Hematopoietic multipotent progenitor cell treated with erythropoietin and hydrocortisone succinate and interleukin-3 and kit ligand, for 8 days (in vitro differentiated cells): ENCODE measurements around the gene TGFBR3L.
A peak's percentile ranks its signal among the peaks of the same experiment; 100 is the strongest.

Experiments used
- DNase-seq: peaks from one replicate; pipeline ENCODE4 v3.0.0-alpha.2; 2015

The TGFBR3L gene

DNA sequence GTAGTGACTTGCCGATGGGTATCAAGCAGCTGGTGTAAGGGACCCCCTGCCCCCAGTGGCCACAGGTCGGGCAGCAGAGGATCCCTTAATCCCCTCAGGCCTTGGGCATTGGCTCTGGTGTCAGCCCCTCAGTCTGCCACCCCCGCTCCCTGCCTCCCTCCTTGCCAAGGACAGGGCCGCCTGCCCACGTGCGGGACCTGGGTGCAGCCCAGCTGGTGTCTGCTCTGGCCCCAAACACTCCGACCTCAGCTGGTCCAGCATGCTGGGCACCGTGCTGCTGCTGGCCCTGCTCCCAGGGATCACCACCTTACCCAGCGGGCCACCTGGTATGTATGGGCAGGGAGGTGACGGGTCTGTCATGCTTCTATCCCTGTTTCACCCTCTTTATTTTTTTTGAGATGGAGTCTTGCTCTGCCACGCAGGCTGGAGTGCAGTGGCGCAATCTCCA lies at the start of gene TGFBR3L:
Gene TGFBR3L (plus strand): TSS at position 233 of the 448 bp plus-strand sequence.
- DNase-seq = no peak

DNA sequence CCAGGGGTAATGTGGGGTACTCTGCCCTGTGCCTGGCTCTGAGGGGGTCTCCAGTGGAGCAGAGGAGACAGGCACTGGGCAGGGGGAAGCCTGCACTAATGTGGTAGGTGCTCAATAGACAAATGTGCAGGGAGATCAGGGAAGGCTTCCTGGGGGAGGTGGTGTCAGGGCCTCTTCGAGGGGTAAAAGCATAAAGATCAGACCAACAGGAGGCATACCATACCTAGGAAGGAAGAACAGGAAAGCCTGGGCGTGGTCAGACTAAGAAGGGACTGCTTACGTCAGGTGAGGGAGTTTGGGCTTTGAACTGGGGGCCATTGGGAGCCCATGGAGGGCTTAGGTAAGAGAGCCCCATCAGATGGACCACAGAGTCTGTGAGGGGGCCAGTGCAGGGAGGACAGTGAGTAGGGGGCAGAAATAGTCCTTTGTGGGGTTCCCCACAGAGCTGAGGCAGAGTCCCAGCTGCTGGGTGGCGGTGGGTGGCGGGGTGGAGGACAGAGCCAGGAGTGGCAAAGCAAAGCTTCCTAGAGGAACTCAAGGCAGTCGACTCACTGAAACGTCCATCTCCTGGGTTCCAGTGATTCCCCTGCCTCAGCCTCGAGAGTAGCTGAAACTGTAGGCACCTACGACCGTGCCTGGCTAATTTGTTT lies 49.2 kb upstream of the TGFBR3L start:
- no peak for DNase-seq

DNA sequence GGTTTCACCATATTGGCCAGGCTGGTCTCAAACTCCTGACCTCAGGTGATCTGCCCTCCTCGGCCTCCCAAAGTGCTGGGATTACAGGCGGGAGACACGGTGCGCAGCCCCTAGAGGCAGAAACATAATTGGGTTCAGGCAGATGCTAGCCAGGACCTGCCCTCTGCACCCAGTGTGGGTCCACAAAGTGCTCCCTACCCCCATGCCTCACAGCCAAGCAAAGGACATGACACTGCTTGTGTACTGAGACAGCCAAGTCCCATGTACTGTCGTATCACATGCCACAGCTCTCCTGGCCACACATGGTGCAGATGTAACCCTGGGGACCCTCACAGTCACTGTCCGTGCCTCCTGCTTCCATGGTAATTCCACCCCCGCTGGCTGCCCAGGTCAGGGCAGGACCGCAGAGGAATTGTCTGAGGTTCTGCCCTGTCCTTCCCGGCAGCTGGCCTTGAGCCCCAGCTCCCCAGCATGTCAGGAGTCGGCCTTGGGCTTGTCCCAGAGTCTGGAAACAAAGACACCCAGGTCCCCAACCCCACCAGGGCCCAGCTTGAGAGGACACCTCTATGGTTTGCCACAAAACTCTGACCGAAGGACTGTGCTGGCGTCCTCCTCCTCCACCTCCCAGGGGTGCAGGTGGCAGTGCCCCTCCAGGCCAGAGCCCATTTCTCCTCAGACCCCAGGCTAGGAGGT lies 48.1 kb upstream of the TGFBR3L start:
- DNase-seq = no peak

DNA sequence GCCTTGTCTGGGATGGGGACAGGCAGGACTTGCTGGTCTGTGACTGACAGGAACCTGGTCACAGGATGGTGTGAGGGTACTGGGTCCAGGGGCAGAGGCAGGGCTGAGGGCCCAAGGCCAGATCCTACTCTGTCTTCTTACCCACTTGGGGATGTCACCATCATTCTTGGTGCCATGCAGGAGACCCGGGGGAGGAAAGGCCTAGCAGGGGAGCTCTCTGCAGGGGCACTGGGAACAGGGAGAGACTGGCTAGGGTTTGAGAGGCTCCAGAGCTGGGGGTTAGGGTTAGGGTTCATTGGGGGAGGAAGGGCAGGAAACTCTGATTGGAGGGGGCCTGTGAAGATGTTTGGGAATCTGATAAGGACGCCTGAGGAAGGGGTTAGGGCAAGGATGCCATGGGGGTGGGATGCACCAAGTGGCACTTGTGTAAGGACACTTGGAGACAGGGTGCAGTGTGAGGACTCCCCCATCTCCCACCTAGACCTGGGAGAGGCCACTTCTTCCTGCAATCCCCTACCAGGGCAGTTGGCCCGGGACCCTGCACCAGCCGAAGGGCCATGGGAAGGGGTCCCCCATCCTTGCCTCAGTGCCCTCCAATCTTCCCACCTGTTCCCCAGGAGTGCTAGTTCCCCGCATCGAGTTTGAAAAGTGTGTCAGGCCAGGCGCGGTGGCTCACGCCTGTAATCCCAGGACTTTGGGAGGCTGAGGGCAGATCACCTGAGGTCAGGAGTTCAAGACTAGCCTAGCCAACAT lies 47.4 kb upstream of the TGFBR3L start:
- no peak for DNase-seq

DNA sequence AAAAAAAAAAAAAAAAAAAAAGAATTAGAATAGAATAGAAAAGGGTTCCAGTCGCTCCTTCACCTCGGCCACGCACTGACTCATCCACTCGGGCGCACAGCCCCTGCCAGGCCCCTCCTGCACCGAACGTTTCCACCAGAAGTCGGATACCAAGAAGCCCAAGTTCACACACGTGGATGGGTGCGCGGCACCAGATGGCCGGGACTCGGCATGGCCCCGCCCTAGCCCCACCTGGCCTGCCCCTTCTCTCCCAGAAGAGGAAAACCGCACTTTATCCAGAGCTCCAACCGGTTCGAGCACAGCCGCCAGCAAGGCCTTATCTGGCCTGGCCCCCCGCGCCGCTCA lies 46.3 kb upstream of the TGFBR3L start:
- DNase-seq = no peak

DNA sequence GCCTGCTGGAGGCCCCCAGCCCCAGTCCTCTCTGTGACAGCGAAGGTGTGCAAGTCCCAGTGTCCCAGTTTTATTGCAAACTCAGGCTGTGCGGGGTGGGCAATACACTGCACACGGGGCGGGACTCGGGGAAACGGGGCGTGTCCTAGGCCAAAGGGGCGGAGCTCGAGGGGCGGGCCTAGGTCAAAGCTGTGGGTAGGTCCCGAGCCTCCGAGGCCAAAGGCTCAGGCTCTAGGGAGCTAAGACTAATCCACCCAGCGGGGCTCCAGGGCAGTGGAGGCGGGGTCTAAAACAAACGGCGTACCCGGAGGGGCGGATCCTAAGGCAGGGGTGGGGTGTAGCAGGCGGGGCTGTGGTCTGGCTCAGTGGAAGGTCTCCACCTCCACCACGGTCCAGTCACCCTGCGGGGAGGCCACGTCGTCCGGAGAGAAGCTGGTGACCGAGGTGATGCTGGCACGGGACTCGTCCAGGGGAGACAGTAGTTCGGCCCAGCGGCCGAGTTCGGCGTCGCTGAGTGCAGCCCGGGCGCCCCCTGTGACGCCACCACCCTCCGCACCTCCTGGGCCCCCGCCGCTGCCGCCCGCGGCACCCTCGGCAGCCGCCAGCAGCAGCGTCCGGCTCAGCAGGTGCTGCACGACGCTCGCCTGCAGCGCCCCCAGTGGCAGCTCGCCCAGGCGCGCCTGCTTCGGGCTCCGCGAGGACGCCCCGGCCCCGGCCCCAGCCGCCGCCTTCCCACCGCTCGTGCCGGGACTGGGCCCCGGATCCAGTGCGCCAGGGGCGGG lies 45.8 kb upstream of the TGFBR3L start:
- peak; percentile 89 for DNase-seq

DNA sequence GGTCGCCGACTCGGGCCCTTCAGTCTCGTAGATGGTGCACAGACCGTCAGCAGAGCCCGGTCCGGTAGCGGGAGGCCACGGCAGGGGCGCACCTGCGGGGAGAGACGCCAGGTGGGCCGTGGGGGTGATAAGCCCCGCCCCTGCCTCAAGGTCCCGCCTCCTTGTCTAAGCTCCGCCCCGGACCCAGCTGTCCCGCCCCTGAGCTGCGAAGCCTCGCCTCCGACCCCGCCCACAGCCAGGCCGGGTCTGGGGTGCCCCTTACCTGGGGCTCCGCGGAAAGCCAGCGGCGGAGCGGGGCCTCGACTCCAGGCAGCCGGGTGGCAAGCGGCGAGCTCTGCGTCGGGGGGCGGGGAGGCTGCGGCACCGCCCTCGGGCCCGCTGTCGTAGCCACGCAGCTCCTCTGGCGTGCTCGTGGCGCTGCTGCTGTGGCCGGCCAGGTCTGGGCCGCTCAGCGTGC lies 45.1 kb upstream of the TGFBR3L start:
- peak; percentile 47 for DNase-seq

DNA sequence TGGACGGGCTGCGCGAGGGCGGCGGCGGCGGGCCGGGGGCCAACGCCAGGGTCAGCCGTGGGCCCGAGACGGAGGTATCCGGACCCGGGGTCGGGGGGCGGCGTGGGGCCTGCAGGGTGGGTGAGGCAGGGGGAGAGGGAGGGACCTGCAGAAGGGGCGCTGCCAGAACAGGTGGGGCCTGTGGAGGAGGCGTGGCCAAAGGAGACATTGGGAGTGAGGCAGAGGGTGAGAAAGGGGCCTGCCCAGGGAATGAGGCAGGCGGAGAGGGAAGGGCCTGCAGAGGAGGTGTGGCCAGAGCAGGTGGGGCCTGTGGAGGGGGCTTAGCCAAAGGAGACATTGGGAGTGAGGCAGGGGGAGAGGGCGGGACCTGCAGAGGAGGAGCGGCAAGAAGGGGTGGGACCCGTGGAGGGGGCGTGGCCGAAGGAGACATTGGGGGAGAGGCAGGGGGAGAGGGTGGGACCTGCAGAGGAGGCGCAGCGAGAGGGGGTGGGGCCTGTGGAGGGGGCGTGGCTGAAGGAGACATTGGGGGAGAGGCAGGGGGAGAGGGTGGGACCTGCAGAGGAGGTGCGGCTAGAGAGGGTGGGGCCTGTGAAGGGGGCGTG lies 44.6 kb upstream of the TGFBR3L start:
- peak; percentile 77 for DNase-seq

DNA sequence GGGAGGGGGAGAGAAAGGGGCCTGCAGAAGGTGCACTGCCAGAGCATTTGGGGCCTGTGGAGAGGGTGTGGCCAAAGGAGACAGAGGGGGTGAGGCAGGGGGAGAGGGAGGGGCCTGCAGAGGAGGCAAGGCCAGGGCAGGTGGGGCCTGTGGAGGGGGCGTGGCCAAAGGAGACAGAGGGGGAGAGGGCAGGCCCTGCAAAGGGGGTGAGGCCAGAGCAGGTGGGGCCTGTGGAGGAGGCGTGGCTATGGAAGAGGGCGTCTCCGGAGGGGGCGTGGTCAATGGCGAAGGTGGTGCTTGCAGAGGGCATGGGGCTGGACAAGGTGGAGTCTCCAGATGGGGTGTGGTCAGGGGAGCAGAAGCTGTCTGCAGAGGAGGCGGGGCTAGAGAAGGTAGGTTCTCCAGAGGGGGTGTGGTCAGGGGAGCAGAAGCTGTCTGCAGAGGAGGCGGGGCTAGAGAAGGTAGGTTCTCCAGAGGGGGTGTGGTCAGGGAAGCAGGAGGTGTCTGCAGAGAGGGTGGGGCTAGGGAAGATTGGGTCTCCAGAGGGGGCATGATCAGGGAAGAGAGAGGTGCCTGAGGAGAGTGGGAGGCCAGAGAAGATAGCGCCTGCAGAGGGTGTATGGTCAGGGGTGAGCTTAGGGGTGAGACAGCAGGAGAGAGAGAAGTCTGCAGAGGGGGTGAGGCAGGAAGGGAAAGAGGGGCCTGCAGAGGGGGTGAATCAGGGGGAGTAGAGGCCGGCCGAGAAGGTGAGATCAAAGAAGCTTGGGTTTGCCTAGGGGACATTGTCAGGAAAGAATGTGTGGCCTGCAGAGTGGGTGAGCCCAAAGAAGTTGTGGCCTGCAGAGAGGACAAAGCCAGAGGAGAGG lies 43.8 kb upstream of the TGFBR3L start:
- DNase-seq = peak; percentile 88

DNA sequence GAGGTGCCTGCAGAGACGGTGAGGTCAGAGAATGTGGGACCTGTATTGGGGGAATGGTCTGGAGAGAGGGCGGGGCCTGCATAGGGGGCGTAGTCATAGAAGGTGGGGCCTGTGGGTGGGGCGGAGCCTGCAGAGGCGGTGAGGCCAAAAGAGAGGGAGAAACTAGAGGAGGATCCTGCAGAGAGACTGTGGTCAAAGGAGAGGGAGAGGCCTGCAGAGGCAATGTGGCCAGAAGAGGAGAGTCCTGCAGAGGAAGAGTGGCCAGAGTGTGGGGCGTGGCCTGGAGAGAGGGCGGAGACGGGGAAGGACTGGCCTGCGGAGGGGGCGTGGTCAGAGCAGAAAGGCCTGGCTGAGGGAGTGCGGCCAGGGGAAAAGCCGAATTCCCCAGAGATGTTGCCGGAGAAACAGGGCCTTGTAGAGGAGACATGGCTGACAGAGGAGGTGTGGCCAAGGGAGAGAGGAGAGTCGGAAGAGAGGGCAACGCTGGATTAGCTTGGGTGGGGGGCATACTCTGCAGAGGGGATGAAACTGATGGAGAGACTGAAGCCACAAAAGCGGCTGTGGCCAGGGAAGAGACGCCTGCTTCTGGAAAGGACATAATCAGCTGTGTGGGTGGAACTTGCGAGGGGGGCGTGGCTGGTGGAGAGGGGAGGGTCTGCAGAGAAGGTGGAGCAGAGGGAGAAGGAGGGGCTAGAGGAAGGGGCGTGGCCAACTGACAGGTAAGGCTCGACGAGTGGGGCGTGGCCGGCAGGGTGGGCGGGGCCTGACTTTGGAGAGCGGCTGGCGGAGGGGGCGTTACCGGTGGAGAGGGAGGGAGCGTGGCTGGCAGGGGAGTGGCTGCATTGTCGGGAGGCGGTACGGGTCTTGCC lies 43.0 kb upstream of the TGFBR3L start:
- peak; percentile 90 for DNase-seq

DNA sequence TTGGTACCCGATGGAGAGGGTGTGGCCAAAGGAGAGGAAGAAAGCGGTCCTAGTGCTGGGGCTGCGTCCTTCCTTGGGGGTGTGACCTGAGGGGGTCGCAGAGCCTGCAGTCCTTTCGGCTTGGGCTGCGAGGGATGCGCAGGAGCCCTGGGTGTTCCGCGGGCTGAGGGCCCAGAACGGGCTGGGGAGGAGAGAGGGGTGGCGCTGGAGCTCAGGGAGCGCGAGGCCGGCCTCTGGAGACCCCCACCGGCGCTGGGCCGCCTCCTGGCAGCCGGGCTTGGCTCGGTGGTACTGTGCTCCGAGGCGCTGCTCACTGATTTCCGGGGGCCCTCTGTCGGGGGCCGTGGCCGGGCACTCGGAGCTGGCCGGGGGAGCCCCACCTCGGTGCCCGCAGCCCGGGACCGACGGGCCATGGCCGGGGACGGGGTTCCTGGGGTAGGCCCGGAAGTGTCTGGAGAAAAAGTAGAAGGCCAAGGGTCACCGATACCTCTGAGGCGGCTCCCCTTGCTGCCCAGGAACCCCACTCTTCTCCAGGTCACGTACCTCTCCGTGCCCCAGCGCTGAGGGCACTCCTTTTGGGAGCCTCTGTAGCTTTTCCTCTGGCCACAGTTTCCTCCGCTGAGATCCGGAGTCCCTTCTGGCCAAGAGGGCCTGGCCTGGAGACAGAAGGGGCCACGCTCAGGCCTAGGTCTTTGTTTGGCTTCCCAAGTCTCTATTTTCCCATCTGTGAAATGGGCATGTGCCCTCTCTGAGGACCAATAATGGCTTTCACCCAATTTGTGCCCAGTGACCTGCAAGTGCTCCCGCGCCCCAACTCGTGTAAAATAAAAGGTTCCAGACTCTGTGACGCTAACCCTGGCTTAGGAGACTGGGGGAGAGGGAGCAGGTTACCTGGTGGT lies 42.1 kb upstream of the TGFBR3L start:
- no peak for DNase-seq

DNA sequence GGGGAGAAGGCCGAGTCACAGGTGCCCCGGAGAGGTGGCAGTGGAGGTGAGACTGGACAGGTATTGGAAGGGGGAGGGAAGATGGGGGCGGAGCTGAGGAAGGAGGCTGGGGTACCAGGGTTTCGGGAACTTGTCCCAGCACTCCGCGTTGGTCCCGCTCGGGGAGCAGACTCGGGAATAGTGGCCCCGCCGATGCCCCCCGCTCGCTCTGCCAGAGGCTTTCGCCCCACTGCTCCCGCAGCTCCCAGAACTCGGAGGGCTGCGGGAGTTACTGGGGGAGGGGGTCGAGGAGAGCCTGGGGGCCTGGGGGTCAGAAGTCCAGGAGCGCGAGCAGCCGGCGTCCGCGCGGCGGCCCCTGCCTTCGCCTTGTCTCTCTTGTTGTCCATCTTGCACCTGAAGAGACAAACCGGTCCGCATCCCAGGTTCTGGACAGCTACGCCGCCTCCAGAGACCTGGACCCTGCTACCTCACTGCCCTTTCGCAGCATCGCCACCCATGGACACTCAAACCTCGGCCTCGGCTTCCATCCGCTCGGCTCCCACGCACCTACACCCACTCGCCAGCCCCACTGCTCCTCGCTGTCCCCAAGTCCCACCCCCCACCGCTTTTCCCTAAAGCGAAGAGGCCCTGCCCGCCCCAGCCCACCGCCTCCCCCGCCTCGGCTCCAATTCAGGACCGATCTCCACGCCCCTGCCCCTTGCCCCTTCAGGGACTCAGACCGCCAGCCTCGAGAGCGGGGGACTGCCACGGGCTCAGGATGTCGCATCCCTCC lies 41.1 kb upstream of the TGFBR3L start:
- no peak for DNase-seq

DNA sequence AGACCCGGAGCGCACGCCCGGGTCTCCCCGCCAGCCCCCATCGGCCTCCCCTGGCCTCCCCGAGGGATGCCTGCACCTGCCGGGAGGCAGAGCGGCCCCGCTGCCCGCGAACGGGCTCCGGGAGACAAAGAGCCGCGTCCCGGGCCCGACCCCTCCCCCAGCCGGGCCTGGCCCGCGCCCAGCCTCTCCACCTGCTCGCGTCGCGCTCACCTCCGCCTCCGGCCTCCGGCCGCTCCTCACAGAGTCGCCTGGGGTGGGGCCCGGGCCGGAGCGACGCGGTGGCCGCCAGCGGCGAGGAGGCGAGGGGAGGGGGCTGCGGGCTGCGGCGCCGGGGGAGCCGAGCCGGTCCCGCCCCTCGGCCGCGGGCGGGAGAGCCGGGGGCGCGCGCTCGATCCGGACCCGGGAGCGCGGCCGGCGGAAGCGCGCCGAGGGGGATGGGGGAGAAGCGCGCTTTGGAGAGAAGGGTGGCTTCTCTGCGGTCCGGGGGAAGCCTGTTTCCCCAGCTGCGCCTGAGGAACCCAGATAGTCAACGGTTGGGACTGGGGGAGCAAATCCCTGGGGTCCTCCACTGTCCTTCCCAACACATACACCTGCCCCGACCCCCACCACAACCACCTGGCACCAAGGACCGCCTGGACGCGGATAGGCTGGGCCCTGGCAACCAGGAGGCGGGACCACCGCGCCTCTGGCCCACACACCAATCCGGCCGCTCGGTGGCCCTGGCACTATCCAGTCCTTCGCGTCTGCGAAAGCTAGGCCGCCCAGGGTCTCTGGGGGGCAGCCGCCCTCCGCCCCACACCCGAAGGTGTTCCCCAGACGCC lies 40.3 kb upstream of the TGFBR3L start, which contains the start of gene PRR36:
Gene PRR36 (minus strand): TSS at position 315 of the 821 bp plus-strand sequence. CDS start 701 bp downstream, outside the sequence.
- DNase-seq = no peak

DNA sequence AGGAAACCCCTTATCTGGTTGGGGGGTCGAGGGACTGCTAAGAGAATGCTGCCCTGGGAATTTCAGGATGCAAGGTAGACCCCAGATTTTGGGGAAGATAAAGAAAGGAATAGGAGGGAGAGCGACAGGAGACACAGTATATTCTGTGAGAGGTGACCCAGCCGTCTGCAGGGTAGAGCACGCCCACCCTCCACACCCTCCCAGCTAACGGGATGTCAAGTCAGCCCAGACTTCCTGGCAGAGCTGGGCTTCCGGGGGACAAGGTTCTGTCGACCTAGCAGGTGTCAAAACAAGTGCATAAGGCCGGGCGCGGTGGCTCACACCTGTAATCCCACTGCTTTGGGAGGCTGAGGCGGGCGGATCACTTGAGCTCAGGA lies 39.7 kb upstream of the TGFBR3L start:
- no peak for DNase-seq

DNA sequence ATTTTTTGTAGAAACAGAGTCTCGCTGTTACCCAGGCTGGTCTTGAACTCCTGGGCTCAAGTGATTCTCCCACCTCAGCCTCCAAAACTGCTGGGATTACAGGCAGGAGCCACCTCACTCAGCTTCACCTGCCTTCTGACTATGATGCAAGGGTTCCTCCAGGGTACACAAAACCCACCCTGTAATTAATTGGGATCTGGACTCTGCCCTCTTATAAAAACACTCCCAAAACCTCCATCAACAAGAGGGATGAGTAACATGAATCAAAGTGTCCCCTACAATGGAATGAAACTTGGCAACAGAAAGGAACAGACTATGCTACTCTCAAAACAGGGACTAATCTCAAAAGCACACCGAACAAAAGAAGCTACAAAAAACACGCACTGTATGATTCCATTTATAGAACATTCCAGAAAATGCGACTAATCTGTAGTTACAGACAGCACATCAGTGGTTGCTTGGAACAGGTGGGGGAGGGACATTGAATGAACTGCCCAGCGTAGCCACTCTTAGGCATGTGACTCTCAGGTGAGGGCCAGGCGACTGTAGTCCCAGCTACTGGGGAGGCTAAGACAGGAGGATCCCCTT lies 37.3 kb upstream of the TGFBR3L start:
- no peak for DNase-seq

DNA sequence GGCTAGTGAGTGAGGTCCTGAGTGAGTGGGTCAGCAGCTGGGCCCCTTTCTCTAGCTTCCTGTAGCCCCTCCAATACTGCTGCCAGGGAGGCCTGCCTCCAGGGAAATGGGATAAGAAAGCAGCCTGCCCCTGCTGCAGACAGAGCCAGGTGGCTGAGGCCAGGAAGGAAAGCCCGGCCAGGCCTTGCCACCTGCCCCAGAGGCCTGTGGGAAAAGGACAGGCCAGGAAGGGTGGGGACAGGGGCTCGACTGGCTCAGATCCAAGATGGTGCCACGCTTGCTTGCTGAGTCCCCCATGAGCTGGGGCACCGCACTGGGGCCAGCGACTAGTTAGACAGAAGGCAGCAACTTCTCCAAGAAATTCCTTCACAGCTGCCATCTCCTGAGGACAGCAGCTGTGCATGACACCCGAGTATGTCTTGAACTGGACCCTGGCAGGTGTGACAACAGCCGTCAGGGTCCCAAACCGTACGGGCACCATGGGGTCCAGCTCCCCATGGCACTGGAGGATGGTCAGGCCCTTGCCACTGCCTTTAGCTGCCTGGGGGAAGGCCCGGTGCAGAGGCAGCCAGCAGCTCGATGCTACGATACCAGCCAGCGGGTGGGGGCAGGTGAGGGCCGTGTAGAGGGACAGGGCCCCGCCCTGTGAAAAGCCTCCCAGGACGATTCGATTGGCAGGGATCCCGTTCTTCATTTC lies 35.4 kb upstream of the TGFBR3L start:
- no peak for DNase-seq

DNA sequence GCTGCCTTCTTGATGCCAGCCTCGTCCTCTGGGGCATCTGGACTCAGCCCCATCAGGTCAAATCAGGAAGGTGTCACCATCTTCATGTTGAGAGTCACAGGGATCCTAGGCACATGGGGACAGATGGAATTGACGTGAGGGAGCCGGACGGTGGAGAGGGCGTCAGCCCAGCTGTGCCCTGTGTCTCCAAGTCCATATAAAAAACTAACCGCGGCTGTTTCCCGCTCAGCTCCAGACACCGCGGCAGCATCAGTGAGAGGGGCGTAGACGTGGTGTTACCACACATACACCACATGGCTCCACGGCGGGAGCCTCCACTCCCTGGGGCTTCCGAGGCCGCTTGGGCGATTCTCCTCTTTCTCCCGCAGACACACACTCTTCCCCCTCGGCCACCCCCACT lies 34.8 kb upstream of the TGFBR3L start:
- no peak for DNase-seq
